T-cell (primary cell): ENCODE data around the gene TECPR2. TPM values are rescaled to one million over a fixed set of nuclear protein-coding genes. Genes with fewer than 3 reads are reported as not detected.

Source experiments
- ATAC-seq, 4 experiments: fragments of 200-7000 bp in 3 of 4; fragments of 150-1000 bp in 1 of 4; cut with Tn5 transposase; replicated peaks in 1 of 4; 1 replicate in 3 of 4; 2 replicates in 1 of 4; pipeline ENCODE4 v1.10.0; 2021; ENCODE audit warnings: moderate library complexity in 3 of 4, mild to moderate bottlenecking in 2 of 4, moderate number of reproducible peaks in 1 of 4
- CTCF ChIA-PET, 2 donors: fragments of 300-600 bp; sonication (Branson Sonifier 250); formaldehyde crosslinking; loops; one replicate each; lab custom pipeline; 2022; ENCODE audit warnings: antibody characterized with exemption in 2 of 2; lab: Charles Lee
- POLR2A ChIA-PET, 2 donors: fragments of 300-600 bp; sonication (Branson Sonifier 250); formaldehyde crosslinking; loops; one replicate each; lab custom pipeline; 2022; ENCODE audit warnings: antibody characterized with exemption in 2 of 2; lab: Charles Lee
- DNase-seq, 35 experiments: peaks; one replicate each; pipeline versions ENCODE4 v3.0.0 to v3.0.0-alpha.2; 2013 to 2023
- H3K27ac ChIP-seq: one replicate; pipeline ENCODE4 v1.5.1; 2013; ENCODE audit warnings: low read length
- H3K27me3 ChIP-seq, 2 experiments: replicated peaks in 1 of 2; 1 replicate in 1 of 2; 2 replicates in 1 of 2; pipeline versions ENCODE4 v1.6.1 to v1.7.0; 2013; ENCODE audit warnings: low read length in 1 of 2, mixed read lengths in 1 of 2; ENCODE audit not compliant: control insufficient read depth in 2 of 2, insufficient read depth in 2 of 2; ENCODE audit errors: extremely low read depth in 1 of 2
- H3K36me3 ChIP-seq, 2 donors: 1 replicate in 1 of 2; 2 replicates in 1 of 2; pipeline versions ENCODE4 v1.6.1 to v1.7.0; 2013; ENCODE audit warnings: low read length in 1 of 2; ENCODE audit not compliant: control insufficient read depth in 2 of 2, insufficient read depth in 1 of 2; ENCODE audit errors: extremely low read depth in 1 of 2
- H3K4me1 ChIP-seq, 2 experiments: 1 replicate in 1 of 2; 2 replicates in 1 of 2; pipeline versions ENCODE4 v1.6.1 to v1.7.0; 2013; ENCODE audit warnings: low read length in 2 of 2, mixed read lengths in 1 of 2; ENCODE audit not compliant: insufficient read depth in 2 of 2, control insufficient read depth in 1 of 2; ENCODE audit errors: extremely low read depth in 1 of 2
- H3K4me3 ChIP-seq, 2 donors: 1 replicate in 1 of 2; 2 replicates in 1 of 2; pipeline versions ENCODE4 v1.5.1 to v1.7.0; 2013; ENCODE audit warnings: mild to moderate bottlenecking in 2 of 2, low read length in 1 of 2, moderate library complexity in 1 of 2; ENCODE audit not compliant: control insufficient read depth in 1 of 2; ENCODE audit errors: extremely low read depth in 1 of 2
- H3K9me3 ChIP-seq: 2 replicates; pipeline ENCODE4 v1.7.0; 2013
- H3K27ac Mint-ChIP-seq, 2 donors: one replicate each; pipeline ENCODE4 v1.8.0; 2020 to 2021; ENCODE audit warnings: mild to moderate bottlenecking in 2 of 2, mixed read lengths in 2 of 2
- H3K27me3 Mint-ChIP-seq, 2 donors: one replicate each; pipeline ENCODE4 v1.8.0; 2021 to 2022; ENCODE audit warnings: mixed read lengths in 2 of 2
- H3K36me3 Mint-ChIP-seq: one replicate; pipeline ENCODE4 v1.8.0; 2021; ENCODE audit warnings: mixed read lengths
- H3K4me1 Mint-ChIP-seq, 3 donors: one replicate each; pipeline ENCODE4 v1.8.0; 2020 to 2022; ENCODE audit warnings: mixed read lengths in 3 of 3, mild to moderate bottlenecking in 1 of 3
- H3K4me3 Mint-ChIP-seq, 3 donors: one replicate each; pipeline ENCODE4 v1.8.0; 2020 to 2022; ENCODE audit warnings: mild to moderate bottlenecking in 3 of 3, mixed read lengths in 3 of 3, moderate library complexity in 3 of 3
- H3K9me3 Mint-ChIP-seq, 3 donors: one replicate each; pipeline ENCODE4 v1.8.0; 2020 to 2022; ENCODE audit warnings: mixed read lengths in 3 of 3
- WGBS: methylation state at CpG from one replicate; pipeline ENCODE4 v1.1.5; 2013; ENCODE audit warnings: missing lambda C conversion rate; ENCODE audit not compliant: insufficient coverage; 5-methylcytosine and 5-hydroxymethylcytosine counted together
- total RNA-seq, 35 experiments: library from RNA in 6 of 35; stranded (reverse) in 6 of 35; fragments of 120-200 nt in 1 of 35; gene quantifications; one replicate each; pipeline versions ENCODE4 v1.2.1 to v1.2.4 and lab custom pipeline; 2013 to 2026

Gene TECPR2
- total RNA-seq, 5 donors from 2014 or later (not counting 1 experiment from before 2014, with no cell fraction given): 8.6 to 16.5 (median 10.8) TPM

DNA sequence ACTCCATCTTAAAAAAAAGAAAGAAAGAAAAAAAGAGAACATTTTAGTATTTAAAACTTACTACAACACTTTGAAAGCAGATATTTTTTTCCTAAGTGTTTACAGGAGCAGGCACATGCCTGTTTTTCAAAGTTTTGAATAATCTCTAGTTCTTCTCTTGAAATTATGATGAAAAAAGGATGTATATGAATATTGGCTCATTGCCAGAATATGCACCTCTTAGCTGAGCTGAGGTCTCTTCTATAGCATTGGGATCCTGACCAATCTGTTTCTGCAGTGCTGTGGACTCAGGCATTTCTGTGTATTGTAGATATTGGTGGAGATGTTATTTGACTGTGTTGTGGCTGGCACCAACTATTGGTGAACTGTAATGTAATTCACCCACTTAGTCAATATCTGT lies 15.0 kb downstream of the TECPR2 start:
- ChIA-PET POLR2A (no interaction called here), CTCF (no interaction called here)
- H3K4me1 ChIP-seq: no peaks in the 10 kb centered on the region
- no peaks in the 10 kb centered on the region for H3K9me3 Mint-ChIP-seq
- H3K27me3 ChIP-seq: no peaks in the 10 kb centered on the region
- no peak for ATAC-seq
- no peak for DNase-seq
- H3K27ac ChIP-seq: no peak overlapping the region
- H3K4me3 ChIP-seq: no peak overlapping the region
- H3K4me1 Mint-ChIP-seq: peaks cover 0 to 8% (median 0%) of the 10 kb centered on the region in 3 donors
- H3K36me3 ChIP-seq: peaks cover 0 to 14% of the 10 kb centered on the region in 2 donors
- no peaks in the 10 kb centered on the region for H3K9me3 ChIP-seq
- peaks cover 31% of the 10 kb centered on the region for H3K36me3 Mint-ChIP-seq
- H3K27me3 Mint-ChIP-seq: no peaks in the 10 kb centered on the region
- H3K4me3 Mint-ChIP-seq: no peak overlapping the region
- no peak overlapping the region for H3K27ac Mint-ChIP-seq

DNA sequence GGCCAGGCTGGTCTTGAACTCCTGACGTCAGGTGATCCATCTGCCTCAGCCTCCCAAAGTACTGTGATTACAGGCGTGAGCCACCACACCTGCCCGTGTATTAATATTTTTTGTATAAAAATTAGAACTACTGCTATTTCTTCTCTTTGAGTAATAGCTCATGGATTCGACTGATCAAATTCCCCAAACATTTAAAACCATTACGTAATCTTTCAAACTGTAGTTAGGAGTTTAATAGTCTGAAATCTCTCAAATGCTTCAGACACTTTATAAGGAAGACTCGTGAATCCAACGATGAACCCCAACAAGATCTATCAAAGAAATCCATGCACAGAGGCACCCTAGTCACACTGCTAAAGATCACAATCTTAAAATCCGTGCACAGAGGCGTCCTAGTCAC lies 16.1 kb downstream of the TECPR2 start:
- WGBS: 95% methylated on average over 4 of the region's 9 CpGs
- Histone ChIP-seq H3K27me3 (no peaks in the 10 kb centered on the region), H3K9me3 (no peaks in the 10 kb centered on the region), H3K36me3 (peaks cover 0 to 14% of the 10 kb centered on the region in 2 donors), H3K27ac (no peak overlapping the region), H3K4me3 (no peak overlapping the region), H3K4me1 (no peaks in the 10 kb centered on the region)
- Mint-ChIP-seq H3K4me3 (no peak overlapping the region), H3K4me1 (peaks cover 0 to 8% (median 0%) of the 10 kb centered on the region in 3 donors), H3K27ac (no peak overlapping the region), H3K27me3 (no peaks in the 10 kb centered on the region), H3K36me3 (peaks cover 25% of the 10 kb centered on the region), H3K9me3 (no peaks in the 10 kb centered on the region)
- DNase-seq (no peak), ATAC-seq (no peak)
- ChIA-PET CTCF (interaction anchor here in 1 of 2 donors (0.6 kb wide), 1 partner anchor 60 kb away, joined by 5 read pairs; no protein-coding TSS in a partner anchor), POLR2A (no interaction called here)

DNA sequence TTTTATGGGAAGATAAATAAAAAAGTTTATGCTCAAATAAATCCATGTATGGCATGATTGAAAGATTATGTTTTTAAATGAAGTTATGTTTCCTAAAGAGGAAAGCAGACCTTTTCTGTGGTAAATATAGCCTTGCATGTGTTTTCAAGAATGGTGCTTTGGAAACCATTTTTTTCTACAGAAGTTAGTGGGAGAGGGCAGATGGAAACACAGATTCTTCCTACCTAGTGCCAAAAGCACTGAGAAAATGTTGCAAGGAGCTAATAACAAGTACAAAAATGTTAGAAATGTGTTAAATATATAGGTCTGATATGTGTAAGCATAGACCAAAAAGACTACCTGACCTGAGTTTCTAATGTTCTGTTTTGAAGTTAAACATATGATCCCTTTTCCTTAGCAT lies 24.3 kb downstream of the TECPR2 start:
- Mint-ChIP-seq H3K36me3 (peaks cover 20% of the 10 kb centered on the region), H3K4me1 (peaks cover 0 to 3% (median 0%) of the 10 kb centered on the region in 3 donors), H3K27me3 (no peaks in the 10 kb centered on the region), H3K27ac (no peak overlapping the region), H3K4me3 (no peak overlapping the region), H3K9me3 (peaks cover 0 to 1% (median 0%) of the 10 kb centered on the region in 3 donors)
- H3K36me3 ChIP-seq: no peaks in the 10 kb centered on the region
- H3K4me1 ChIP-seq: no peaks in the 10 kb centered on the region
- ChIA-PET POLR2A (no interaction called here), CTCF (interaction anchor here in 1 of 2 donors (0.6 kb wide), 1 partner anchor 167 kb away, joined by 3 read pairs; no protein-coding TSS in a partner anchor)
- H3K27me3 ChIP-seq: no peaks in the 10 kb centered on the region
- ATAC-seq (no peak), DNase-seq (no peak)
- no peak overlapping the region for H3K4me3 ChIP-seq
- H3K9me3 ChIP-seq: no peaks in the 10 kb centered on the region
- no peak overlapping the region for H3K27ac ChIP-seq

GRCh38 chr14:102389246-102389645 lies 26.5 kb downstream of the TECPR2 start:
- no peak overlapping the region for H3K27ac ChIP-seq
- CTCF ChIA-PET: no interaction called here
- H3K27ac Mint-ChIP-seq: no peak overlapping the region

GRCh38 chr14:102390064-102390855 lies 27.5 kb downstream of the TECPR2 start:
- peaks cover 10 to 21% (median 12%) of the 10 kb centered on the region in 3 donors for H3K4me1 Mint-ChIP-seq
- H3K4me3 Mint-ChIP-seq: no peak overlapping the region
- DNase-seq: no peak
- Histone ChIP-seq H3K4me3 (no peak overlapping the region), H3K27me3 (no peaks in the 10 kb centered on the region), H3K4me1 (peaks cover 6 to 10% of the 10 kb centered on the region in 2 experiments), H3K36me3 (no peaks in the 10 kb centered on the region), H3K9me3 (no peaks in the 10 kb centered on the region), H3K27ac (no peak overlapping the region)
- WGBS: no CpG with 5 or more reads among the region's 2 CpGs
- H3K27me3 Mint-ChIP-seq: no peaks in the 10 kb centered on the region
- ChIA-PET POLR2A (interaction anchor here in 1 of 2 donors (0.5 kb wide), 1 partner anchor 66 kb away, joined by 3 read pairs; no protein-coding TSS in a partner anchor), CTCF (no interaction called here)
- H3K9me3 Mint-ChIP-seq: peaks cover 0 to 4% (median 0%) of the 10 kb centered on the region in 3 donors
- H3K27ac Mint-ChIP-seq: no peak overlapping the region
- H3K36me3 Mint-ChIP-seq: peaks cover 25% of the 10 kb centered on the region
- no peak for ATAC-seq

More at GRCh38 chr14:102389246-102389645, 26.5 kb downstream of the TECPR2 start:
- H3K36me3 ChIP-seq: no peaks in the 10 kb centered on the region
- Mint-ChIP-seq H3K4me3 (no peak overlapping the region), H3K36me3 (peaks cover 25% of the 10 kb centered on the region), H3K4me1 (peaks cover 3 to 11% (median 5%) of the 10 kb centered on the region in 3 donors), H3K9me3 (peaks cover 0 to 4% (median 0%) of the 10 kb centered on the region in 3 donors), H3K27me3 (no peaks in the 10 kb centered on the region)
- WGBS: no CpG with 5 or more reads among the region's 2 CpGs
- POLR2A ChIA-PET: no interaction called here
- peaks cover 0 to 3% of the 10 kb centered on the region in 2 experiments for H3K4me1 ChIP-seq
- H3K27me3 ChIP-seq: no peaks in the 10 kb centered on the region
- ATAC-seq: no peak
- H3K9me3 ChIP-seq: no peaks in the 10 kb centered on the region
- no peak for DNase-seq
- H3K4me3 ChIP-seq: no peak overlapping the region

DNA sequence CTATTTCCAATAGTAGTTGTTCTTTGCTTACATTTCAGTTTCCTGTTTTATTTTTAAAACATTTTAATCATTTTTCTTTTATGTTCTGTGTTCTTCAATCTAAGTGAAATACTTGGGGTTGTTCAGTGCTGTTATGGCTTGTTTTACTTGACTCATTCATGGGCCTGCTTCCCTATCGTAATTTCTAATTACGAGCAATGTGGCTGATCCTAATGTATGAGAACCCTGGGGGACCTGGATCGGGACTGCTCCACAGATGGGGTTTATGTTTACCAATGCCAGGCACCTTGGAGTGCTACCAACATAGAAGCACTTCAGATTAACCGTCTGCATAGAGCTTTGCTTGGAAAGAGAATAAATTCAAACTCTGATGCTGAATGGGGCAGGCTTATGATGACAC lies 29.8 kb downstream of the TECPR2 start:
- H3K9me3 Mint-ChIP-seq: peaks cover 0 to 8% (median 4%) of the 10 kb centered on the region in 3 donors
- peaks cover 6 to 10% of the 10 kb centered on the region in 2 experiments for H3K4me1 ChIP-seq
- POLR2A ChIA-PET: interaction anchor here in 1 of 2 donors (0.5 kb wide), 1 partner anchor 199 kb away, joined by 3 read pairs; no protein-coding TSS in a partner anchor
- no peak overlapping the region for H3K4me3 ChIP-seq
- H3K4me1 Mint-ChIP-seq: peaks cover 10 to 21% (median 13%) of the 10 kb centered on the region in 3 donors
- no peaks in the 10 kb centered on the region for H3K9me3 ChIP-seq
- no peaks in the 10 kb centered on the region for H3K36me3 ChIP-seq
- DNase-seq (no peak), ATAC-seq (no peak)
- no peaks in the 10 kb centered on the region for H3K27me3 Mint-ChIP-seq
- no peaks in the 10 kb centered on the region for H3K27me3 ChIP-seq
- H3K27ac Mint-ChIP-seq: no peak overlapping the region
- H3K4me3 Mint-ChIP-seq: no peak overlapping the region
- CTCF ChIA-PET: no interaction called here
- WGBS: 100% methylated on average over 2 of the region's 4 CpGs
- peaks cover 32% of the 10 kb centered on the region for H3K36me3 Mint-ChIP-seq
- H3K27ac ChIP-seq: no peak overlapping the region
